Lower leg skin (tissue), 4 donors: ENCODE measurements around the gene UGT1A5. TPM values are rescaled to one million over a fixed set of nuclear protein-coding genes. Genes with fewer than 3 reads are reported as not detected.

Experiments used
- DNase-seq, 2 donors: peaks; one replicate each; pipeline ENCODE4 v3.0.0-alpha.2; 2019; ENCODE audit warnings: low spot score in 2 of 2
- H3K4me3 ChIP-seq: fragments of 200-600 bp; sonication (generic); 2 replicates; pipeline ENCODE4 v1.5.1; 2017; ENCODE audit warnings: mild to moderate bottlenecking, low read depth; ENCODE audit not compliant: poor library complexity, severe bottlenecking
- POLR2A ChIP-seq, 2 donors: fragments of 450-650 bp; IDR thresholded peaks; one replicate each; pipeline ENCODE4 v1.6.1; 2016 to 2017; ENCODE audit warnings: antibody characterized with exemption in 2 of 2, mild to moderate bottlenecking in 1 of 2, moderate library complexity in 1 of 2
- WGBS, 2 donors: methylation state at CpG; one replicate each; pipeline ENCODE4 v1.1.5; 2018; 5-methylcytosine and 5-hydroxymethylcytosine counted together
- intact Hi-C: fragments of 100-400 bp; cut with DNase I; formaldehyde crosslinking; loops from one replicate; pipeline ENCODE4 v1.15.0; 2023; ENCODE audit warnings: low total_unique reads
- total RNA-seq, 4 donors: library from RNA; depleted of rRNA; stranded (reverse); fragments of >200 nt; gene quantifications; one replicate each; pipeline ENCODE4 v1.1.0, GENCODE V29; 2016
- TF ChIP-seq, protein P1 (sequence below), 3 donors: fragments of 450-650 bp; IDR thresholded peaks; one replicate each; pipeline ENCODE4 v1.5.1; 2016; ENCODE audit warnings: antibody characterized with exemption in 3 of 3, mild to moderate bottlenecking in 3 of 3, moderate library complexity in 2 of 3

The UGT1A5 gene
- total RNA-seq, 4 donors from 2014 or later = 0.32 to 1.7 (median 0.80) TPM; not detected in 1

DNA sequence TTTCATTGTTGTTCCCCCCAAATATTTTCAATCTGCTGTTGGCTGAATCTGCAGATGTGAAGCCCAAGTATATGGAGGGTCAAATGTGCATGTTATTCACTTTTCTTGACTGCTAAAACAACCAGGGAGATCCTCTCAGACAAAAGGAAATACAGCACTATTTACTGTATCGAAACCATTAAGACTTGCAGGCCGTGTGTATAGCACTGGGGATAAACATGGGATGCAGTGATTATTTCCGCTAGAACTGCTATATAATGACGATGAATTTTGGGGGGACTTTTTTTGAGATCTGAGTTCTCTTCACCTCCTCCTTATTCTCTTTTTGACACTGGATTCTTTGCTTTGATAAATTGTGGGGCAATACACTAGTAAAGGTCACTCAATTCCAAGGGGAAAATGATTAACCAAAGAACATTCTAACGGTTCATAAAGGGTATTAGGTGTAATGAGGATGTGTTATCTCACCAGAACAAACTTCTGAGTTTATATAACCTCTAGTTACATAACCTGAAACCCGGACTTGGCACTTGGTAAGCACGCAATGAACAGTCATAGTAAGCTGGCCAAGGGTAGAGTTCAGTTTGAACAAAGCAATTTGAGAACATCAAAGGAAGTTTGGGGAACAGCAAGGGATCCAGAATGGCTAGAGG, 43.8 kb downstream of the UGT1A5 start:
- H3K4me3 ChIP-seq = no peak overlapping the region
- intact Hi-C loops = no loop called here
- TF ChIP-seq, protein P1, sequence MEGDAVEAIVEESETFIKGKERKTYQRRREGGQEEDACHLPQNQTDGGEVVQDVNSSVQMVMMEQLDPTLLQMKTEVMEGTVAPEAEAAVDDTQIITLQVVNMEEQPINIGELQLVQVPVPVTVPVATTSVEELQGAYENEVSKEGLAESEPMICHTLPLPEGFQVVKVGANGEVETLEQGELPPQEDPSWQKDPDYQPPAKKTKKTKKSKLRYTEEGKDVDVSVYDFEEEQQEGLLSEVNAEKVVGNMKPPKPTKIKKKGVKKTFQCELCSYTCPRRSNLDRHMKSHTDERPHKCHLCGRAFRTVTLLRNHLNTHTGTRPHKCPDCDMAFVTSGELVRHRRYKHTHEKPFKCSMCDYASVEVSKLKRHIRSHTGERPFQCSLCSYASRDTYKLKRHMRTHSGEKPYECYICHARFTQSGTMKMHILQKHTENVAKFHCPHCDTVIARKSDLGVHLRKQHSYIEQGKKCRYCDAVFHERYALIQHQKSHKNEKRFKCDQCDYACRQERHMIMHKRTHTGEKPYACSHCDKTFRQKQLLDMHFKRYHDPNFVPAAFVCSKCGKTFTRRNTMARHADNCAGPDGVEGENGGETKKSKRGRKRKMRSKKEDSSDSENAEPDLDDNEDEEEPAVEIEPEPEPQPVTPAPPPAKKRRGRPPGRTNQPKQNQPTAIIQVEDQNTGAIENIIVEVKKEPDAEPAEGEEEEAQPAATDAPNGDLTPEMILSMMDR (IDR thresholded peaks at IDR 0.05) = no peak
- no peak for TF ChIP-seq POLR2A (IDR thresholded peaks at IDR 0.05)
- DNase-seq = no peak
- whole genome bisulfite sequencing, 2 donors = 71 to 73% methylated on average over 7 of the region's 7 CpGs

DNA sequence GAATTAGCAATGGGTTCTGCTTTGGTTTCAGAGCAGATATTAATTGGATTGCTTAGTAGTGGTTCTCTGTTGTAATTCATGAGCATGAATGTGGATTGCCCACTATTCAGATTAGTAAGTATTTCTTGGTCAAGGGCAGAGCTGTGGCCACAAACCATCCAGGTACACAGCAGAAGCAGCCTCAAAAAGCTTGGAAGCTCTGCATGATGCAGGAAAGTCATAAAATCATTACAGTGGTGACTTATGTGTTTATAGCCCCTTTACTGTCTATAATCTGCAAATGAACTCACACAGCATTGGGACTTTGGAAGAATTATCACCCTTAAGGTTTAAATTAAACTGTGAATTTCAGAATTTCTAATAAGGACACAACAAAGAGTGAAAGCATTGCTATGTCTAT, 45.4 kb downstream of the UGT1A5 start:
- intact Hi-C loops = no loop called here
- TF ChIP-seq POLR2A (IDR thresholded peaks at IDR 0.05) = no peak
- TF ChIP-seq, protein P1 (IDR thresholded peaks at IDR 0.05) = no peak
- DNase-seq = no peak
- no peak overlapping the region for H3K4me3 ChIP-seq

DNA sequence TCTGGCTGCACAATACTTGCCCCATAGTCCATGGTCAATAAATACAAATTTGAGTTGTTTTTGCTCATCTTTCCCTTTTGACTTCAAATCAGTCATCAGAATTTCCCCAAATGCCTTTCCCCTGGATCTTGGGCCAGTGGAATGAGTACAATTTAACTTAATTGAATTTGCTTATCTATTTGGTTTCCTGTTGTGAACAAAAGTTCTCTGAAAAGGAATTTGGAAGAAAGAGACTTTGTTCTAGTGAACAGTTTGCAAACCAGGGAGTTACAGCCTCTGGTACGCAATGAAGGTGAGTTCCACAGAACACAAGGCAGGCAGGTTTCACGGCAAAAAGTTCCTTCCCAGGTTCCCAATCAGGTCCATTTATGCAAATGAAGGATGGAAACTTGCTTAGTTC, 46.1 kb downstream of the UGT1A5 start:
- intact Hi-C loops = no loop called here
- no peak overlapping the region for H3K4me3 ChIP-seq
- 85 to 93% methylated on average over 2 of the region's 2 CpGs for WGBS, 2 donors
- TF ChIP-seq POLR2A (IDR thresholded peaks at IDR 0.05) = no peak
- TF ChIP-seq, protein P1 (IDR thresholded peaks at IDR 0.05) = no peak
- DNase-seq = no peak

DNA sequence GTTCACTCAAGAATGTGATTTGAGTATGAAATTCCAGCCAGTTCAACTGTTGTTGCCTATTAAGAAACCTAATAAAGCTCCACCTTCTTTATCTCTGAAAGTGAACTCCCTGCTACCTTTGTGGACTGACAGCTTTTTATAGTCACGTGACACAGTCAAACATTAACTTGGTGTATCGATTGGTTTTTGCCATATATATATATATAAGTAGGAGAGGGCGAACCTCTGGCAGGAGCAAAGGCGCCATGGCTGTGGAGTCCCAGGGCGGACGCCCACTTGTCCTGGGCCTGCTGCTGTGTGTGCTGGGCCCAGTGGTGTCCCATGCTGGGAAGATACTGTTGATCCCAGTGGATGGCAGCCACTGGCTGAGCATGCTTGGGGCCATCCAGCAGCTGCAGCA, 47.3 kb downstream of the UGT1A5 start, which contains the start of gene UGT1A1:
TSS of gene UGT1A1 (plus strand) at position 228 of the 400 bp plus-strand sequence. CDS start at position 246, 18 bp downstream.
- 88 to 94% methylated on average over 6 of the region's 6 CpGs for WGBS, 2 donors
- intact Hi-C loops = no loop called here
- no peak within 1 kb of the TSS for H3K4me3 ChIP-seq
- no peak for TF ChIP-seq POLR2A (IDR thresholded peaks at IDR 0.05)
- TF ChIP-seq, protein P1 (IDR thresholded peaks at IDR 0.05) = no peak
- no peak for DNase-seq

DNA sequence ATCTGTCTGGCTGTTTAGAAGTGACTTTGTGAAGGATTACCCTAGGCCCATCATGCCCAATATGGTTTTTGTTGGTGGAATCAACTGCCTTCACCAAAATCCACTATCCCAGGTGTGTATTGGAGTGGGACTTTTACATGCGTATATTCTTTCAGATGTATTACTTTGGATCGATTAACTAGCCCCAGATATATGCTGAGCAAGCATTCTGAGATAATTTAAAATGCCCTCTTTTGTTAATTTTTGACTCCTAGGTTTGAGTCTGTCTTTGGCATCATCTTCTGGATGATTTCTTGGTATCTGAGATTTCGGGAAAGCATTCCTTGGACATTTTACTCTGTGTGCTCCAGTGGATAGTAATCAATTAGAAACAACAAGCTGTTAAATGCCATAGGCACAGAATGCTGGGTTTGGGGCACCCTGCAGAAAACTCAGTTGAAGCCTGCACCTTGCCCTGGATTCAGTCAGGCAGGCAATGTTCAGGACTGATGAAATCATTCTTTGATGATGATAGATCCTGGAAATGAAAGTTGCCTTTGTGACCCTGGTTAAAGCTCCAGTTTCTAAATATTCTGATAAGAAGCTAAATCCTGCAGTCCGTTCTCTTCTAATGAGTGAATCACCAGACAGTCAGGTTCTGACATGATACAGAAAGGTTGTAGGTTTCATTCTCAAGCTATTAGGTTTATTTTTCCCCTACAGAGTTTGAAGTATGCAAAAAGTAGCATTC, 48.5 kb downstream of the UGT1A5 start:
- TF ChIP-seq, protein P1 (IDR thresholded peaks at IDR 0.05) = no peak
- no peak for TF ChIP-seq POLR2A (IDR thresholded peaks at IDR 0.05)

More for the DNA sequence above, 48.5 kb downstream of the UGT1A5 start:
- intact Hi-C loops = no loop called here
- no peak overlapping the region for H3K4me3 ChIP-seq
- no peak for DNase-seq
- WGBS, 2 donors = 68 to 70% methylated on average over 4 of the region's 4 CpGs
